K562 (cell line): ENCODE data around the gene DOK7. TPM values are rescaled to one million over a fixed set of nuclear protein-coding genes. Genes with fewer than 3 reads are reported as not detected.

ENCODE experiments used
- ATAC-seq: fragments of 200-7000 bp; cut with Tn5 transposase; 3 replicates; pipeline ENCODE4 v1.9.1; 2020; ENCODE audit warnings: moderate library complexity
- BruUV-seq: library from RNA; stranded (reverse); fragments of 400-500 nt; replicated peaks from 2 replicates; lab custom pipeline; 2021; lab: Mats Ljungman, UMichigan
- CTCF ChIA-PET: fragments of 300-600 bp; formaldehyde crosslinking; extraction: SDS; loops from one replicate; lab custom pipeline; 2021; ENCODE audit warnings: low intra/inter-chr PET ratio; lab: Yijun Ruan, JAX
- POLR2A ChIA-PET: fragments of 300-600, 350-650 bp; sonication (Branson Sonifier 250); formaldehyde crosslinking; extraction: SDS; loops from one replicate; lab custom pipeline; 2021; ENCODE audit warnings: antibody characterized with exemption, inconsistent platforms; lab: Yijun Ruan, JAX
- DNase-seq, 4 experiments: peaks; one replicate each; pipeline versions ENCODE4 v3.0.0 to v3.0.0-alpha.2; 2011 to 2018; ENCODE audit warnings: low spot score in 3 of 4, mixed read lengths in 3 of 4; ENCODE audit errors: extremely low read depth in 1 of 4
- FAIRE-seq: peaks from 2 replicates; lab custom pipeline; 2011; peaks lifted over from hg19 to GRCh38; lab: Jason Lieb, UNC
- H2AFZ ChIP-seq: 2 replicates; pipeline ENCODE4 v1.6.0; 2011; ENCODE audit warnings: low read depth, low read length, control low read depth, inconsistent platforms
- H3K27ac ChIP-seq: fragments of 200-600 bp; 3 replicates; pipeline ENCODE4 v1.8.0; 2011; ENCODE audit warnings: low read depth, mild to moderate bottlenecking, control low read depth, inconsistent platforms, low read length, moderate library complexity, mixed read lengths; ENCODE audit errors: extremely low read depth
- H3K27me3 ChIP-seq, 2 experiments: fragments of 300-600 bp in 1 of 2; 2 replicates in 1 of 2; 3 replicates in 1 of 2; pipeline versions ENCODE4 v1.6.0 to v1.8.0; 2011; ENCODE audit warnings: inconsistent platforms in 2 of 2, low read length in 2 of 2, mild to moderate bottlenecking in 1 of 2, mixed read lengths in 1 of 2, moderate library complexity in 1 of 2; ENCODE audit not compliant: control insufficient read depth in 2 of 2, insufficient read depth in 2 of 2
- H3K36me3 ChIP-seq: fragments of 300-600 bp; 3 replicates; pipeline ENCODE4 v1.8.0; 2011; ENCODE audit warnings: mild to moderate bottlenecking, low read length, inconsistent platforms; ENCODE audit not compliant: control insufficient read depth, insufficient read depth
- H3K4me1 ChIP-seq, 2 experiments: fragments of 200-600 bp in 1 of 2; replicated peaks in 1 of 2; 2 replicates in 1 of 2; 3 replicates in 1 of 2; pipeline versions ENCODE4 v1.5.1 to v1.8.0; 2011; ENCODE audit warnings: inconsistent platforms in 2 of 2, low read length in 2 of 2, mild to moderate bottlenecking in 1 of 2, mixed read lengths in 1 of 2, moderate library complexity in 1 of 2; ENCODE audit not compliant: control insufficient read depth in 2 of 2, insufficient read depth in 2 of 2
- H3K4me2 ChIP-seq: 2 replicates; pipeline ENCODE4 v1.6.1; 2011; ENCODE audit warnings: low read length, control low read depth, inconsistent platforms, mixed read lengths; ENCODE audit not compliant: insufficient read depth
- H3K4me3 ChIP-seq: fragments of 200-600 bp; sonication (generic), shearing (Covaris generic); 2 replicates; pipeline ENCODE4 v1.5.1; 2016; ENCODE audit warnings: control low read depth, inconsistent platforms
- H3K79me2 ChIP-seq: fragments of 200-600 bp; 3 replicates; pipeline ENCODE4 v1.8.0; 2011; ENCODE audit warnings: low read length, inconsistent platforms; ENCODE audit not compliant: control insufficient read depth, insufficient read depth
- H3K9ac ChIP-seq, 2 experiments: 2 replicates each; pipeline versions ENCODE4 v1.6.0 to v1.6.1; 2011; ENCODE audit warnings: low read depth in 2 of 2, low read length in 2 of 2, control low read depth in 1 of 2, inconsistent platforms in 1 of 2, mild to moderate bottlenecking in 1 of 2, mixed read lengths in 1 of 2; ENCODE audit not compliant: insufficient read depth in 1 of 2
- H3K9me1 ChIP-seq: one replicate; pipeline ENCODE4 v1.6.0; 2011; ENCODE audit warnings: inconsistent platforms, mild to moderate bottlenecking, low read length, moderate library complexity; ENCODE audit not compliant: control insufficient read depth, insufficient read depth
- H3K9me3 ChIP-seq: replicated peaks from 2 replicates; pipeline ENCODE4 v1.5.1; 2011; ENCODE audit warnings: low read depth, low read length, inconsistent platforms; ENCODE audit not compliant: control insufficient read depth, insufficient read depth
- H4K20me1 ChIP-seq: replicated peaks from 2 replicates; pipeline ENCODE4 v1.6.1; 2011; ENCODE audit warnings: low read length, inconsistent platforms, mixed read lengths; ENCODE audit not compliant: control insufficient read depth, insufficient read depth
- FOXP1 ChIP-seq: sonication (generic); formaldehyde crosslinking; IDR thresholded peaks from 2 replicates; pipeline ENCODE4 v1.8.0; 2022; ENCODE audit warnings: mild to moderate bottlenecking, missing genetic modification reagents
- GABPB2 ChIP-seq: fragments of 250-450 bp; sonication (Bioruptor Pico); conservative IDR thresholded peaks from 2 replicates; pipeline ENCODE4 v1.5.1; 2021; ENCODE audit warnings: mild to moderate bottlenecking
- HLTF ChIP-seq: fragments of 450-650 bp; IDR thresholded peaks from 2 replicates; pipeline ENCODE4 v1.6.1; 2016
- KHSRP ChIP-seq: fragments of 450-650 bp; IDR thresholded peaks from 2 replicates; pipeline ENCODE4 v1.6.1; 2017
- POLR2B ChIP-seq: fragments of 450-650 bp; IDR thresholded peaks from 2 replicates; pipeline ENCODE4 v1.6.1; 2018; ENCODE audit warnings: low read depth; ENCODE audit not compliant: partially characterized antibody
- PTBP1 ChIP-seq: fragments of 200-400 bp; formaldehyde crosslinking; IDR thresholded peaks from 2 replicates; pipeline ENCODE4 v1.6.1; 2017; ENCODE audit warnings: low read depth, low read length
- SNIP1 ChIP-seq: fragments of 450-650 bp; IDR thresholded peaks from 2 replicates; pipeline ENCODE4 v1.7.1; 2017; ENCODE audit warnings: low read depth, mild to moderate bottlenecking
- SREBF2 ChIP-seq: sonication (generic); formaldehyde crosslinking; IDR thresholded peaks from 2 replicates; pipeline ENCODE4 v1.4.0; 2020; ENCODE audit warnings: mild to moderate bottlenecking, missing genetic modification reagents
- ZBED1 ChIP-seq: IDR thresholded peaks from 2 replicates; pipeline ENCODE4 v1.6.1; 2014
- ZFP1 ChIP-seq: fragments of 450-650 bp; formaldehyde crosslinking; IDR thresholded peaks from 2 replicates; pipeline ENCODE4 v1.4.0; 2020; ENCODE audit warnings: mild to moderate bottlenecking, mixed read lengths
- ZNF830 ChIP-seq: fragments of 250-450 bp; sonication (Bioruptor Pico); IDR thresholded peaks from 2 replicates; pipeline ENCODE4 v1.5.0; 2021; ENCODE audit warnings: mild to moderate bottlenecking
- WGBS: fragments of 100-300 bp; shearing (Covaris generic); methylation state at CpG from one replicate; pipeline ENCODE4 v1.1.6; 2016; ENCODE audit warnings: low coverage, mixed read lengths; ENCODE audit not compliant: insufficient coverage; ENCODE audit errors: missing lambda C conversion rate; 5-methylcytosine and 5-hydroxymethylcytosine counted together
- in situ Hi-C: fragments of 300-500 bp; cut with MboI; formaldehyde crosslinking; loops from 4 replicates; pipeline ENCODE4 v1.15.0; 2018; ENCODE audit warnings: inconsistent platforms, mixed read lengths
- intact Hi-C: fragments of 100-400 bp; cut with micrococcal nuclease; formaldehyde crosslinking; loops from 2 replicates; pipeline ENCODE4 v1.14.2; 2022
- polyA plus RNA-seq, 8 experiments: library from polyadenylated mRNA; depleted of rRNA in 4 of 8; stranded (reverse) in 5 of 8; unstranded in 3 of 8; fragments of >200 nt; fragmentation: Nextera tagmentation in 2 of 8; fragmentation: Illumina TruSeq in 1 of 8; extraction: Ambion mirVana in 2 of 8; extraction: Trizol in 1 of 8; gene quantifications; 2 replicates each; pipeline versions ENCODE4 v1.2.1 to v1.2.3, GENCODE V29; 2011 to 2014; ENCODE audit warnings: inconsistent platforms in 1 of 8, missing spikeins in 1 of 8
- total RNA-seq, 7 experiments: library from RNA; depleted of rRNA in 6 of 7; stranded (reverse); fragments of >200 nt in 6 of 7; fragmentation: Illumina TruSeq in 2 of 7; extraction: Trizol in 2 of 7; gene quantifications; 2 replicates each; pipeline versions ENCODE4 v1.2.1 to v1.2.3, GENCODE V29; 2011 to 2021; ENCODE audit warnings: low replicate concordance in 1 of 7
- TF ChIP-seq, protein P1 (sequence below): sonication (generic); formaldehyde crosslinking; IDR thresholded peaks from 2 replicates; pipeline ENCODE4 v1.8.0; 2022; ENCODE audit warnings: missing genetic modification reagents, mild to moderate bottlenecking, moderate library complexity, borderline replicate concordance

The DOK7 gene
- total and polyA plus RNA-seq, 9 of the 15 experiments (the other 6 are each of a cell fraction or from before 2014, with no cell fraction given): not detected

DNA sequence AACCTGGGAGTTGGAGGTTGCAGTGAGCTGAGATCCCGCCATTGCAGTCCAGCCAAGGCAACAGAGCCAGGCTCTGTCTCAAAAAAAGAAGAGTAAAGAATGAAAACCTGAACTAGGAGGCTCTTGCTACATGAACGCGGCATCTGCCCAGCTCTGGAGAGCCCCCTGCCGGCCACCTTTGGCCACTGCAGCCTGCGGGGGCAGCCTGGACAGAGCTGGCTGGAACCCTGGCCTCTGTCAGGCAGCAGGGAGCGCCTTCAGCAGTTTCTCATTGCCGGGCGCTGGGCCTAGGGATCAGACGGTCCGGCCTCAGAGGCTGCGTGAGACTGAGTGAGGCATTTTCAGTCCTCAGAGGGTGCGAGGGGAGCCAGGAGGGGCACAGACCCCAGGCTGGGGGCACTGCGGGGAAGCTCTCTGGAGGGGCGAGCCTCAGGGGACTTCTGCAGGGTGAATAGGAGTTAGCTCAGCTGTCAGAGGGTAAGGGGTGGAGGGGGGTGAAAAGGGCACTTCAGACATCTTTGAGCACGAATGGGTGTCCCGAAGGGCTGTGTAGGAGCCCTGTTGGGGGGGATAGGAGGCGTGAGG, 17.5 kb downstream of the DOK7 start (continued):
- TF ChIP-seq GABPB2 (CRISPR knock-in tag): no peak

DNA sequence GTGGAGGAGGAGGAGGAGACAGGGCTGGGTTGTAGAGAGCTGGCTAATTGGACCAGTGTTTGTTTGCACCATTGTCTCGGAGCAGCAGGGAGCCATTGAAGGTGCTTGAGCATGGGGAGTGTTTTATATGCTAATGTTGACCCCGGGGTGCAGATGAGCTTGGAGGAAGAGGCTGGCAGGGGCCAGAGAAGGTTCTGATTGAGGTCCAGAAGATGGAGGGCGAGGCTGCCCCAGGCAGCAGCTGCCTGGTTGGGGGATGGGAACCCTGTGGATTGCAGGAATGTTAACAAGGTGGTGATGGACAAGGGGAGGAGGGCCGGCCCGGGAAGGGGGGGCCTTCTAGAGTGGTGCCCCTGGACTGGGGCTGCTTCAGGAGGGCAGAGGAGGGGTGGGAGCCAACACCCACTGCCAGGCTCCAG, 18.0 kb downstream of the DOK7 start:
- Histone ChIP-seq H3K9me3 (no peaks in the 10 kb centered on the region), H3K4me3 (no peak overlapping the region), H3K4me2 (no peak overlapping the region), H3K4me1 (peaks cover 0 to 53% of the 10 kb centered on the region in 2 experiments; a peak in 2 of 5 replicates), H2AFZ (no peak overlapping the region), H3K36me3 (no peaks in the 10 kb centered on the region), H3K9ac (no peak overlapping the region), H3K79me2 (no peaks in the 10 kb centered on the region), H3K9me1 (no peaks in the 10 kb centered on the region), H4K20me1 (peaks cover 8% of the 10 kb centered on the region; the same call in 1 of the 2 replicates), H3K27ac (no peak overlapping the region), H3K27me3 (peaks cover 32 to 83% of the 10 kb centered on the region in 2 experiments; a peak in 4 of 5 replicates)
- no TSS peak for BruUV-seq
- POLR2A ChIA-PET: interaction anchor here (0.8 to 1.0 kb wide), 3 partner anchors 10 to 284 kb away, joined by 3 read pairs; no protein-coding TSS in a partner anchor
- WGBS: 3% methylated on average over 5 of the region's 5 CpGs
- intact Hi-C loops (no loop called here), in situ Hi-C loops (no loop called here)
- ATAC-seq (no peak; the same call in 2 of the 3 replicates), FAIRE-seq (no peak), DNase-seq (no peak)
- CTCF ChIA-PET: interaction anchor here (0.7 to 1.5 kb wide), 3 partner anchors 47 to 374 kb away, joined by 3 to 4 read pairs (median 4); no protein-coding TSS in a partner anchor
- TF ChIP-seq SREBF2 (CRISPR knock-in tag) (no peak), HLTF (no peak), FOXP1 (CRISPR knock-in tag) (no peak), PTBP1 (no peak), ZBED1 (no peak), SNIP1 (no peak), ZNF830 (CRISPR knock-in tag) (no peak), ZFP1 (CRISPR knock-in tag) (no peak), KHSRP (no peak), POLR2B (no peak)
- TF ChIP-seq, protein P1, sequence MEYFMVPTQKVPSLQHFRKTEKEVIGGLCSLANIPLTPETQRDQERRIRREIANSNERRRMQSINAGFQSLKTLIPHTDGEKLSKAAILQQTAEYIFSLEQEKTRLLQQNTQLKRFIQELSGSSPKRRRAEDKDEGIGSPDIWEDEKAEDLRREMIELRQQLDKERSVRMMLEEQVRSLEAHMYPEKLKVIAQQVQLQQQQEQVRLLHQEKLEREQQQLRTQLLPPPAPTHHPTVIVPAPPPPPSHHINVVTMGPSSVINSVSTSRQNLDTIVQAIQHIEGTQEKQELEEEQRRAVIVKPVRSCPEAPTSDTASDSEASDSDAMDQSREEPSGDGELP: no peak
